ENCODE results near the gene OR4F6.

GRCh38 chr15:101773496-101774100 is 29.7 kb upstream of the OR4F6 start:
- TF ChIP-seq CTCF (IDR thresholded peaks at IDR 0.05; ENCODE audit: low read depth, low read length, missing input control) = no peak
- TF ChIP-seq SP1 (IDR thresholded peaks at IDR 0.05) = no peak
- no peak for TF ChIP-seq JUND (IDR thresholded peaks at IDR 0.05)
- no peak for TF ChIP-seq GABPA (IDR thresholded peaks at IDR 0.05 in 1 of 2, conservative IDR thresholded peaks at IDR 0.05 in 1 of 2)
- TF ChIP-seq REST (IDR thresholded peaks at IDR 0.05) = no peak
- no peak for TF ChIP-seq TAF1 (conservative IDR thresholded peaks at IDR 0.05)
- peak in 1 of 2 donors; percentile 16 for TF ChIP-seq RAD21 (IDR thresholded peaks at IDR 0.05)
- no peak for TF ChIP-seq MAX (IDR thresholded peaks at IDR 0.05)
- TF ChIP-seq NR2F2 (IDR thresholded peaks at IDR 0.05) = no peak
- no peak for TF ChIP-seq YY1 (IDR thresholded peaks at IDR 0.05)
- TF ChIP-seq RXRA (IDR thresholded peaks at IDR 0.05) = no peak
- TF ChIP-seq EGR1 (IDR thresholded peaks at IDR 0.05; ENCODE audit: low read depth in 2 of 2) = no peak
- no peak for TF ChIP-seq ATF3 (IDR thresholded peaks at IDR 0.05)
- no peak for TF ChIP-seq FOXA1 (IDR thresholded peaks at IDR 0.05)

All from liver (tissue), 3 donors.